ENCODE results near the gene MMP14. TPM values are rescaled to one million over a fixed set of nuclear protein-coding genes. Genes with fewer than 3 reads are reported as not detected.

MMP14 gene
- total and polyA plus RNA-seq, 2 of the 13 experiments (the other 11 are each of a cell fraction or from before 2014, with no cell fraction given) = 5.2 to 9.8 TPM

DNA sequence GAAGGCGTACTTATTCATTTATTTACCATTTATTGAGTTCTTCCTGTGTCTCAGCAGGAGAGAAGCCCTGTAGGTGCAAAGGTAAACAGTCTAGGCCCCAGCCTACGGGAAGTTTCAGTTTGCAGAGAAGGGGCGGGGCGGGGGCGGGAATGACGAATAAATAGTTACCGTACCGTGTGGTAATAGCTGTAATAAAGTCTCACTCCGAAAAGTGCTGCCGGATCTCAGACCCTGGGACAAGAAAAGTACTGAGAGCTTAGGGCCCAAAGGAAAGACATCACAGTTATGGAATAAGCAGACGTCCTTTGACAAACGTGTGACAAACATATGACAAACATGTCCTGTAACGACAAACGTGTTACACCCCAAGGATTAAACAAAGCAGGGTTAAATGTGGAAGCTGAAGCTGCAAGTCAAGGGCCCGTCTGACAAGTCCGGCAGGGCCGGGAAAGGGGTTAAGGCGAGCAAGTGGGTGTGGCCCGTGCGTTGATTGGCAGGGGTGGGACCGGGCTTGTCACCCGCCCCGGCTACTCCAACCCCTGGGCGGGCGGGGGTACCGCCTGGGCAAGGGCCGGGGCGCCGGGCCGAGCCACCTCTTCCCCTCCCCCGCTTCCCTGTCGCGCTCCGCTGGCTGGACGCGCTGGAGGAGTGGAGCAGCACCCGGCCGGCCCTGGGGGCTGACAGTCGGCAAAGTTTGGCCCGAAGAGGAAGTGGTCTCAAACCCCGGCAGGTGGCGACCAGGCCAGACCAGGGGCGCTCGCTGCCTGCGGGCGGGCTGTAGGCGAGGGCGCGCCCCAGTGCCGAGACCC lies 35.0 kb downstream of the MMP14 start, which contains the start of gene LRP10 (continued):
- TF ChIP-seq MIER2 (CRISPR knock-in tag; IDR thresholded peaks at IDR 0.05) (peak; percentile 18), ZNF616 (CRISPR knock-in tag; IDR thresholded peaks at IDR 0.05; ENCODE audit: low read depth) (peak; percentile 77; the same call in 1 of the 2 replicates), ZNF263 (CRISPR knock-in tag; IDR thresholded peaks at IDR 0.05) (peak; percentile 75), AGO2 (optimal IDR thresholded peaks at IDR 0.05; ENCODE audit: low read depth, low read length) (peak; percentile 88), DMAP1 (CRISPR knock-in tag; IDR thresholded peaks at IDR 0.05) (peak; percentile 66; the same call in 1 of the 2 replicates), ZNF44 (CRISPR knock-in tag; IDR thresholded peaks at IDR 0.05) (peak; percentile 96; the same call in 1 of the 2 replicates), ARNT (IDR thresholded peaks at IDR 0.05) (no peak), GZF1 (CRISPR knock-in tag; IDR thresholded peaks at IDR 0.05) (peak; percentile 100), RFX5 (IDR thresholded peaks at IDR 0.05; ENCODE audit: low read depth, low read length) (0 out of 2 replicates have a peak, but pooled peaks have one; percentile 5), ZNF619 (CRISPR knock-in tag; IDR thresholded peaks at IDR 0.05) (peak; percentile 94), PHF5A (CRISPR knock-in tag; IDR thresholded peaks at IDR 0.05; ENCODE audit: low read depth, unreplicated experiment) (peak; percentile 98), ZNF816 (CRISPR knock-in tag; IDR thresholded peaks at IDR 0.05; ENCODE audit: borderline replicate concordance) (peak; percentile 100), JDP2 (CRISPR knock-in tag; IDR thresholded peaks at IDR 0.05; ENCODE audit: borderline replicate concordance) (no peak), ZNF124 (CRISPR knock-in tag; IDR thresholded peaks at IDR 0.05) (peak; percentile 81), SIX1 (CRISPR knock-in tag; IDR thresholded peaks at IDR 0.05; ENCODE audit: borderline replicate concordance) (peak; percentile 40; the same call in 1 of the 2 replicates), ZNF180 (CRISPR knock-in tag; IDR thresholded peaks at IDR 0.05; ENCODE audit: borderline replicate concordance, low read depth) (no peak), ZNF83 (CRISPR knock-in tag; IDR thresholded peaks at IDR 0.05; ENCODE audit: borderline replicate concordance) (peak; percentile 97), TSC22D2 (CRISPR knock-in tag; IDR thresholded peaks at IDR 0.05; ENCODE audit: borderline replicate concordance) (peak; percentile 69; the same call in 1 of the 2 replicates), XBP1 (CRISPR knock-in tag; IDR thresholded peaks at IDR 0.05) (no peak)
- TF ChIP-seq, protein P1, sequence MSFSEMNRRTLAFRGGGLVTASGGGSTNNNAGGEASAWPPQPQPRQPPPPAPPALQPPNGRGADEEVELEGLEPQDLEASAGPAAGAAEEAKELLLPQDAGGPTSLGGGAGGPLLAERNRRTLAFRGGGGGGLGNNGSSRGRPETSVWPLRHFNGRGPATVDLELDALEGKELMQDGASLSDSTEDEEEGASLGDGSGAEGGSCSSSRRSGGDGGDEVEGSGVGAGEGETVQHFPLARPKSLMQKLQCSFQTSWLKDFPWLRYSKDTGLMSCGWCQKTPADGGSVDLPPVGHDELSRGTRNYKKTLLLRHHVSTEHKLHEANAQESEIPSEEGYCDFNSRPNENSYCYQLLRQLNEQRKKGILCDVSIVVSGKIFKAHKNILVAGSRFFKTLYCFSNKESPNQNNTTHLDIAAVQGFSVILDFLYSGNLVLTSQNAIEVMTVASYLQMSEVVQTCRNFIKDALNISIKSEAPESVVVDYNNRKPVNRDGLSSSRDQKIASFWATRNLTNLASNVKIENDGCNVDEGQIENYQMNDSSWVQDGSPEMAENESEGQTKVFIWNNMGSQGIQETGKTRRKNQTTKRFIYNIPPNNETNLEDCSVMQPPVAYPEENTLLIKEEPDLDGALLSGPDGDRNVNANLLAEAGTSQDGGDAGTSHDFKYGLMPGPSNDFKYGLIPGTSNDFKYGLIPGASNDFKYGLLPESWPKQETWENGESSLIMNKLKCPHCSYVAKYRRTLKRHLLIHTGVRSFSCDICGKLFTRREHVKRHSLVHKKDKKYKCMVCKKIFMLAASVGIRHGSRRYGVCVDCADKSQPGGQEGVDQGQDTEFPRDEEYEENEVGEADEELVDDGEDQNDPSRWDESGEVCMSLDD (CRISPR knock-in tag; IDR thresholded peaks at IDR 0.05; ENCODE audit: borderline replicate concordance) = peak; percentile 91
- TF ChIP-seq, protein P2, sequence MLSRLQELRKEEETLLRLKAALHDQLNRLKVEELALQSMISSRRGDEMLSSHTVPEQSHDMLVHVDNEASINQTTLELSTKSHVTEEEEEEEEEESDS (CRISPR knock-in tag; IDR thresholded peaks at IDR 0.05; ENCODE audit: borderline replicate concordance) = peak; percentile 75; the same call in 1 of the 2 replicates
- TF ChIP-seq, protein P3, sequence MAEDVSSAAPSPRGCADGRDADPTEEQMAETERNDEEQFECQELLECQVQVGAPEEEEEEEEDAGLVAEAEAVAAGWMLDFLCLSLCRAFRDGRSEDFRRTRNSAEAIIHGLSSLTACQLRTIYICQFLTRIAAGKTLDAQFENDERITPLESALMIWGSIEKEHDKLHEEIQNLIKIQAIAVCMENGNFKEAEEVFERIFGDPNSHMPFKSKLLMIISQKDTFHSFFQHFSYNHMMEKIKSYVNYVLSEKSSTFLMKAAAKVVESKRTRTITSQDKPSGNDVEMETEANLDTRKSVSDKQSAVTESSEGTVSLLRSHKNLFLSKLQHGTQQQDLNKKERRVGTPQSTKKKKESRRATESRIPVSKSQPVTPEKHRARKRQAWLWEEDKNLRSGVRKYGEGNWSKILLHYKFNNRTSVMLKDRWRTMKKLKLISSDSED (CRISPR knock-in tag; IDR thresholded peaks at IDR 0.05) = no peak
- TF ChIP-seq, protein P4, sequence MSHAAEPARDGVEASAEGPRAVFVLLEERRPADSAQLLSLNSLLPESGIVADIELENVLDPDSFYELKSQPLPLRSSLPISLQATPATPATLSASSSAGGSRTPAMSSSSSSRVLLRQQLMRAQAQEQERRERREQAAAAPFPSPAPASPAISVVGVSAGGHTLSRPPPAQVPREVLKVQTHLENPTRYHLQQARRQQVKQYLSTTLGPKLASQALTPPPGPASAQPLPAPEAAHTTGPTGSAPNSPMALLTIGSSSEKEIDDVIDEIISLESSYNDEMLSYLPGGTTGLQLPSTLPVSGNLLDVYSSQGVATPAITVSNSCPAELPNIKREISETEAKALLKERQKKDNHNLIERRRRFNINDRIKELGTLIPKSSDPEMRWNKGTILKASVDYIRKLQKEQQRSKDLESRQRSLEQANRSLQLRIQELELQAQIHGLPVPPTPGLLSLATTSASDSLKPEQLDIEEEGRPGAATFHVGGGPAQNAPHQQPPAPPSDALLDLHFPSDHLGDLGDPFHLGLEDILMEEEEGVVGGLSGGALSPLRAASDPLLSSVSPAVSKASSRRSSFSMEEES (CRISPR knock-in tag; IDR thresholded peaks at IDR 0.05) = 0 out of 2 replicates have a peak, but pooled peaks have one; percentile 63
- TF ChIP-seq, protein P5, sequence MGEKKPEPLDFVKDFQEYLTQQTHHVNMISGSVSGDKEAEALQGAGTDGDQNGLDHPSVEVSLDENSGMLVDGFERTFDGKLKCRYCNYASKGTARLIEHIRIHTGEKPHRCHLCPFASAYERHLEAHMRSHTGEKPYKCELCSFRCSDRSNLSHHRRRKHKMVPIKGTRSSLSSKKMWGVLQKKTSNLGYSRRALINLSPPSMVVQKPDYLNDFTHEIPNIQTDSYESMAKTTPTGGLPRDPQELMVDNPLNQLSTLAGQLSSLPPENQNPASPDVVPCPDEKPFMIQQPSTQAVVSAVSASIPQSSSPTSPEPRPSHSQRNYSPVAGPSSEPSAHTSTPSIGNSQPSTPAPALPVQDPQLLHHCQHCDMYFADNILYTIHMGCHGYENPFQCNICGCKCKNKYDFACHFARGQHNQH (CRISPR knock-in tag; IDR thresholded peaks at IDR 0.05) = peak; percentile 83
